Prostate gland (tissue), 2 donors: ENCODE results near the gene STX5. TPM values are rescaled to one million over a fixed set of nuclear protein-coding genes. Genes with fewer than 3 reads are reported as not detected.
A peak's percentile ranks its signal among the peaks of the same experiment; 100 is the strongest.
"Not testable (repeated sequence)": the region's sequence is repeated elsewhere in the genome, so short reads cannot be mapped to it uniquely, and the experiment has no call there.

Source experiments
- DNase-seq: peaks from one replicate; pipeline ENCODE4 v3.0.0-alpha.2; 2019; ENCODE audit warnings: low spot score
- H3K27ac ChIP-seq, 2 donors: fragments of 200-600 bp; sonication (generic); 2 replicates each; pipeline ENCODE4 v1.5.1; 2017 to 2019
- H3K27me3 ChIP-seq: fragments of 200-600 bp; sonication (generic); replicated peaks from 2 replicates; pipeline ENCODE4 v1.5.1; 2019; ENCODE audit not compliant: insufficient read depth
- H3K36me3 ChIP-seq, 2 donors: fragments of 200-600 bp; sonication (generic); 1 replicate in 1 of 2; 2 replicates in 1 of 2; pipeline versions ENCODE4 v1.5.1 to v1.8.1; 2017 to 2019
- H3K4me1 ChIP-seq: fragments of 200-600 bp; sonication (generic); replicated peaks from 2 replicates; pipeline ENCODE4 v1.5.1; 2019
- H3K4me3 ChIP-seq, 2 donors: fragments of 200-600 bp; sonication (generic); 2 replicates each; pipeline ENCODE4 v1.5.1; 2017 to 2019
- H3K9me3 ChIP-seq: fragments of 200-600 bp; sonication (generic); 2 replicates; pipeline ENCODE4 v1.5.1; 2017
- CTCF ChIP-seq, 4 experiments: fragments of 200-600 bp in 2 of 4; fragments of 450-650 bp in 2 of 4; sonication (generic) in 2 of 4; IDR thresholded peaks; 1 replicate in 3 of 4; 2 replicates in 1 of 4; pipeline ENCODE4 v1.5.1; 2016 to 2019; ENCODE audit warnings: antibody characterized with exemption in 4 of 4, mild to moderate bottlenecking in 2 of 4, moderate library complexity in 2 of 4
- POLR2A ChIP-seq: fragments of 450-650 bp; IDR thresholded peaks from one replicate; pipeline ENCODE4 v1.6.1; 2016; ENCODE audit warnings: antibody characterized with exemption, mild to moderate bottlenecking
- POLR2AphosphoS5 ChIP-seq: sonication (generic); formaldehyde crosslinking; IDR thresholded peaks from one replicate; pipeline ENCODE4 v1.6.1; 2017; ENCODE audit warnings: antibody characterized with exemption
- WGBS: methylation state at CpG from one replicate; pipeline ENCODE4 v1.1.5; 2018; 5-methylcytosine and 5-hydroxymethylcytosine counted together
- intact Hi-C: fragments of 100-400 bp; cut with DNase I; formaldehyde crosslinking; loops from one replicate; pipeline ENCODE4 v1.14.2; 2022
- total RNA-seq, 2 donors: library from RNA; depleted of rRNA; stranded (reverse); fragments of >200 nt; gene quantifications; one replicate each; pipeline ENCODE4 v1.1.0, GENCODE V29; 2016

The STX5 gene
- total RNA-seq, 2 donors from 2014 or later: 34.5 to 57.5 TPM

GRCh38 chr11:62842171-62842741 is 10.4 kb upstream of the STX5 start:
- peaks cover 12% of the 10 kb centered on the region for H3K4me1 ChIP-seq
- intact Hi-C loops: loop anchor here (2.0 kb wide), 1 partner anchor 39 kb away; the partner anchor contains the start of gene SLC3A2
- WGBS: 11% methylated on average over 30 of the region's 30 CpGs

GRCh38 chr11:62841361-62842170 is 9.7 kb upstream of the STX5 start:
- WGBS: under 1% methylated on average over 33 of the region's 33 CpGs
- Histone ChIP-seq H3K36me3 (no peaks in the 10 kb centered on the region), H3K27me3 (no peaks in the 10 kb centered on the region), H3K4me3 (peak overlapping the region; percentile 60 to 61), H3K4me1 (peaks cover 12% of the 10 kb centered on the region), H3K9me3 (no peaks in the 10 kb centered on the region), H3K27ac (peak overlapping the region; percentile 98 to 99)
- intact Hi-C loops: loop anchor here (2.0 kb wide), 1 partner anchor 39 kb away; the partner anchor contains the start of gene SLC3A2
- peak; percentile 90 for TF ChIP-seq POLR2A
- no peak for TF ChIP-seq CTCF (IDR thresholded peaks at IDR 0.05)
- peak; percentile 97 for TF ChIP-seq POLR2AphosphoS5
- DNase-seq: peak; percentile 86

More at GRCh38 chr11:62842171-62842741, 10.4 kb upstream of the STX5 start:
- no peak for DNase-seq
- H3K27ac ChIP-seq: peak overlapping the region; percentile 98 to 99
- TF ChIP-seq POLR2A (peak; percentile 23), CTCF (IDR thresholded peaks at IDR 0.05) (no peak)
- H3K9me3 ChIP-seq: no peaks in the 10 kb centered on the region
- no peaks in the 10 kb centered on the region for H3K27me3 ChIP-seq
- H3K36me3 ChIP-seq: no peaks in the 10 kb centered on the region
- H3K4me3 ChIP-seq: peak overlapping the region; percentile 36 to 45

- peak overlapping the region; percentile 60 to 61 for H3K4me3 ChIP-seq
- intact Hi-C loops, H3K9me3 ChIP-seq, H3K36me3 ChIP-seq, H3K27me3 ChIP-seq: not testable (repeated sequence)
- DNase-seq: peak; percentile 59
- peaks cover 12% of the 10 kb centered on the region for H3K4me1 ChIP-seq
- WGBS: 1% methylated on average over 41 of the region's 41 CpGs
- peak overlapping the region; percentile 98 to 99 for H3K27ac ChIP-seq
These were observed 9.0 kb upstream of the STX5 start for GRCh38 chr11:62840721-62841360.

GRCh38 chr11:62839050-62839945 is 7.4 kb upstream of the STX5 start, which contains the start of gene WDR74:
Gene WDR74 (minus strand): TSS chr11:62839590. CDS start chr11:62839570, 20 bp downstream.
- H3K27ac ChIP-seq: peak within 1 kb of the TSS; percentile 98 to 99
- peak within 1 kb of the TSS; percentile 60 to 61 for H3K4me3 ChIP-seq
- no peaks in the 10 kb centered on the region for H3K36me3 ChIP-seq
- 0% methylated on average over 58 of the region's 62 CpGs for WGBS
- peaks cover 12% of the 10 kb centered on the region for H3K4me1 ChIP-seq
- TF ChIP-seq POLR2A (peak; percentile 86), CTCF (IDR thresholded peaks at IDR 0.05) (peak in 1 of 4 experiments; percentile 26), POLR2AphosphoS5 (peak; percentile 100)
- peak; percentile 93 for DNase-seq
- intact Hi-C loops: no loop called here
- no peaks in the 10 kb centered on the region for H3K9me3 ChIP-seq
- H3K27me3 ChIP-seq: no peaks in the 10 kb centered on the region
